Prostate gland (tissue), 2 donors: ENCODE data around the gene OR2T34.

ENCODE experiments used
- POLR2A ChIP-seq: fragments of 450-650 bp; IDR thresholded peaks from one replicate; pipeline ENCODE4 v1.6.1; 2016; ENCODE audit warnings: antibody characterized with exemption, mild to moderate bottlenecking
- POLR2AphosphoS5 ChIP-seq: sonication (generic); formaldehyde crosslinking; IDR thresholded peaks from one replicate; pipeline ENCODE4 v1.6.1; 2017; ENCODE audit warnings: antibody characterized with exemption
- TF ChIP-seq, protein P1 (sequence below), 4 experiments: fragments of 200-600 bp in 2 of 4; fragments of 450-650 bp in 2 of 4; sonication (generic) in 2 of 4; IDR thresholded peaks; 1 replicate in 3 of 4; 2 replicates in 1 of 4; pipeline ENCODE4 v1.5.1; 2016 to 2019; ENCODE audit warnings: antibody characterized with exemption in 4 of 4, mild to moderate bottlenecking in 2 of 4, moderate library complexity in 2 of 4

DNA sequence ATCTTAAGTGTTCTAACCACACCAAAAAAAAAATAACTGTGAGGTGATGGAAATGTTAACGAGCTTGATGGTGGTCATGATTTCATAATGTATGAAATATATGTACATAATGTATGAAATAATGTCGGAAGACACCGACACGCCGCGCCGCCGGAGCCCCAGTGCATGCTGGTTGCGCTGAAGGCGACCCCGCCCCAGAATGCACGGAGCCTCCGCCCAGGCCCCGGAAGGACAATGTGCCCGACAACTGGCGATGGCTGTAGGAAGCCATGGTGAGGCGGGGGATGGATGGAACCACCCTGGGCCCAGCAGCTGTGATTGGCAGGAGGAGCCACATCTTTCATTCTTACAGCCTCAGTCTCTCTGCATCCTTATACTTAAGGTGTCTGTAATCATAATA is 15.5 kb upstream of the OR2T34 start:
- TF ChIP-seq POLR2AphosphoS5 (no peak), POLR2A (no peak)
- TF ChIP-seq, protein P1, sequence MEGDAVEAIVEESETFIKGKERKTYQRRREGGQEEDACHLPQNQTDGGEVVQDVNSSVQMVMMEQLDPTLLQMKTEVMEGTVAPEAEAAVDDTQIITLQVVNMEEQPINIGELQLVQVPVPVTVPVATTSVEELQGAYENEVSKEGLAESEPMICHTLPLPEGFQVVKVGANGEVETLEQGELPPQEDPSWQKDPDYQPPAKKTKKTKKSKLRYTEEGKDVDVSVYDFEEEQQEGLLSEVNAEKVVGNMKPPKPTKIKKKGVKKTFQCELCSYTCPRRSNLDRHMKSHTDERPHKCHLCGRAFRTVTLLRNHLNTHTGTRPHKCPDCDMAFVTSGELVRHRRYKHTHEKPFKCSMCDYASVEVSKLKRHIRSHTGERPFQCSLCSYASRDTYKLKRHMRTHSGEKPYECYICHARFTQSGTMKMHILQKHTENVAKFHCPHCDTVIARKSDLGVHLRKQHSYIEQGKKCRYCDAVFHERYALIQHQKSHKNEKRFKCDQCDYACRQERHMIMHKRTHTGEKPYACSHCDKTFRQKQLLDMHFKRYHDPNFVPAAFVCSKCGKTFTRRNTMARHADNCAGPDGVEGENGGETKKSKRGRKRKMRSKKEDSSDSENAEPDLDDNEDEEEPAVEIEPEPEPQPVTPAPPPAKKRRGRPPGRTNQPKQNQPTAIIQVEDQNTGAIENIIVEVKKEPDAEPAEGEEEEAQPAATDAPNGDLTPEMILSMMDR (IDR thresholded peaks at IDR 0.05), result no peak
